ENCODE measurements around the gene BCL6.

DNA sequence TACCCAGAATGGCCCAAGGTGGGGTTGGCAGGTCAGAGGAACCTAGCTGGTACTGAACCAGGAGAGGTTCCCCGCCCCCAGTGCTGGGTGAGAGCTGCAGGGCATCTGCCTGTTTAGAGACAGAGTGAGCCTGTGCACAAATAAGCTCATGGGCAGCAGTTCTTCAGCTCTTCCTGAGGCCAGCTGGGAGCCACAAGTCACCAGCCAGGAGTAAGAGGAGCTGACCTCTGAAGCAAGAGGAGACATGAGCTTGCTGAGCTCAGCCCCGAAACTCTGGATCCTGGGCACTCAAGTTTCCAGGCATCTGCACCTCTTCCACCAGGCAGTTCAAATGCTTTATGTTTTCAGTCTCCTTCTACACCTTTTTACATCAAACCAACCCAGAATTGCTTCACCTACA is 45.0 kb downstream of the BCL6 start:
- TF ChIP-seq FOSL1 (tag; conservative IDR thresholded peaks at IDR 0.05), result no peak
- TF ChIP-seq MECOM (CRISPR knock-in tag; IDR thresholded peaks at IDR 0.05), result no peak
- no peak for TF ChIP-seq EP300 (IDR thresholded peaks at IDR 0.05; ENCODE audit: low read length)
- TF ChIP-seq ZNF561 (CRISPR knock-in tag; conservative IDR thresholded peaks at IDR 0.05), result no peak
- no peak for TF ChIP-seq EHMT2 (IDR thresholded peaks at IDR 0.05)
- TF ChIP-seq POLR2A (conservative IDR thresholded peaks at IDR 0.05), result no peak
- no peak for TF ChIP-seq RB1 (IDR thresholded peaks at IDR 0.05; ENCODE audit: low read depth)
- TF ChIP-seq FOS (IDR thresholded peaks at IDR 0.05; ENCODE audit: extremely low read depth, insufficient read length), result no peak
- TF ChIP-seq, protein P1, sequence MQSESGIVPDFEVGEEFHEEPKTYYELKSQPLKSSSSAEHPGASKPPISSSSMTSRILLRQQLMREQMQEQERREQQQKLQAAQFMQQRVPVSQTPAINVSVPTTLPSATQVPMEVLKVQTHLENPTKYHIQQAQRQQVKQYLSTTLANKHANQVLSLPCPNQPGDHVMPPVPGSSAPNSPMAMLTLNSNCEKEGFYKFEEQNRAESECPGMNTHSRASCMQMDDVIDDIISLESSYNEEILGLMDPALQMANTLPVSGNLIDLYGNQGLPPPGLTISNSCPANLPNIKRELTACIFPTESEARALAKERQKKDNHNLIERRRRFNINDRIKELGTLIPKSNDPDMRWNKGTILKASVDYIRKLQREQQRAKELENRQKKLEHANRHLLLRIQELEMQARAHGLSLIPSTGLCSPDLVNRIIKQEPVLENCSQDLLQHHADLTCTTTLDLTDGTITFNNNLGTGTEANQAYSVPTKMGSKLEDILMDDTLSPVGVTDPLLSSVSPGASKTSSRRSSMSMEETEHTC (IDR thresholded peaks at IDR 0.05), result no peak
- TF ChIP-seq FUS (optimal IDR thresholded peaks at IDR 0.05; ENCODE audit: low read depth, low read length), result no peak
- TF ChIP-seq NR2C2 (CRISPR knock-in tag; IDR thresholded peaks at IDR 0.05), result no peak
- TF ChIP-seq NR2C2 (tag; IDR thresholded peaks at IDR 0.05), result no peak
- no peak for TF ChIP-seq TCF3 (CRISPR knock-in tag; IDR thresholded peaks at IDR 0.05)
- TF ChIP-seq IRF2 (CRISPR knock-in tag; IDR thresholded peaks at IDR 0.05), result no peak
